Thyroid gland (tissue), 4 donors: ENCODE results near the gene ANXA2. TPM values are rescaled to one million over a fixed set of nuclear protein-coding genes. Genes with fewer than 3 reads are reported as not detected.

ENCODE experiments used
- DNase-seq, 2 donors: peaks; one replicate each; pipeline ENCODE4 v3.0.0-alpha.2; 2019
- H3K27ac ChIP-seq, 3 donors: fragments of 200-600 bp; sonication (generic); 1 replicate in 2 of 3; 2 replicates in 1 of 3; pipeline ENCODE4 v1.5.1; 2016 to 2019; ENCODE audit warnings: mild to moderate bottlenecking in 1 of 3, moderate library complexity in 1 of 3
- H3K27me3 ChIP-seq: fragments of 200-600 bp; sonication (generic); one replicate; pipeline ENCODE4 v1.5.1; 2019
- H3K36me3 ChIP-seq, 2 donors: fragments of 200-600 bp; sonication (generic); one replicate each; pipeline ENCODE4 v1.5.1; 2016 to 2019
- H3K4me1 ChIP-seq, 2 donors: fragments of 200-600 bp; sonication (generic); one replicate each; pipeline ENCODE4 v1.5.1; 2017 to 2019
- H3K4me3 ChIP-seq, 3 donors: fragments of 200-600 bp; sonication (generic); replicated peaks in 1 of 3; 1 replicate in 2 of 3; 2 replicates in 1 of 3; pipeline ENCODE4 v1.5.1; 2016; ENCODE audit warnings: mild to moderate bottlenecking in 1 of 3
- H3K9me3 ChIP-seq: fragments of 200-600 bp; sonication (generic); one replicate; pipeline ENCODE4 v1.5.1; 2017
- POLR2A ChIP-seq, 2 donors: fragments of 450-650 bp; IDR thresholded peaks; one replicate each; pipeline ENCODE4 v1.6.1; 2017; ENCODE audit warnings: antibody characterized with exemption in 2 of 2, mild to moderate bottlenecking in 2 of 2, moderate library complexity in 1 of 2
- WGBS, 2 donors: methylation state at CpG; one replicate each; pipeline ENCODE4 v1.1.5; 2017; 5-methylcytosine and 5-hydroxymethylcytosine counted together
- intact Hi-C: fragments of 100-400 bp; cut with DNase I; formaldehyde crosslinking; loops from one replicate; pipeline ENCODE4 v1.15.1; 2023
- total RNA-seq, 4 donors: library from RNA; depleted of rRNA; stranded (reverse); fragments of >200 nt; gene quantifications; one replicate each; pipeline ENCODE4 v1.2.3, GENCODE V29; 2016
- TF ChIP-seq, protein P1 (sequence below), 6 experiments: fragments of 200-600 bp in 3 of 6; fragments of 450-650 bp in 3 of 6; sonication (generic) in 3 of 6; IDR thresholded peaks; one replicate each; pipeline ENCODE4 v1.5.1; 2016 to 2019; ENCODE audit warnings: antibody characterized with exemption in 6 of 6, mild to moderate bottlenecking in 2 of 6, inconsistent platforms in 1 of 6, moderate library complexity in 1 of 6

ANXA2 gene
- total RNA-seq, 4 donors from 2014 or later = 436 to 796 (median 612) TPM

DNA sequence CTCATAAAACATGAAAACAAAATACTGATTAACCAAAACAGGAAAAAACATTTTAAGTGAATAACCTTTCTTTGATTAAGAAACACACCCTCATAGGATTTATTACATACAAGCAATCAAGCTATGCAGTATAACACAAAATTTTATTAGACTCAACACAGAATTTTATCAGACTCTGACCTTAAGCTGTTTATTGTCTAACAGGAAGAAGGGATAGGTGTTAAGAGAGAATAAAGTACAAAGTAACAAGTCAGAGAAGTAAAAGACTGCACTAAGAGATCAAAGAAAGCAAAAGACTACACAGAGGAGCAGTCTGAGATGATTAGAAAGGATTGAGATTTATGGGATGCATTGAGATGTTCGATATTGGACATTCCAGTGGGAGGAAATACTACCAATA is 43.5 kb upstream of the ANXA2 start:
- intact Hi-C loops = loop anchor here (10.0 kb wide), 1 partner anchor 87 kb away; no protein-coding TSS in a partner anchor

DNA sequence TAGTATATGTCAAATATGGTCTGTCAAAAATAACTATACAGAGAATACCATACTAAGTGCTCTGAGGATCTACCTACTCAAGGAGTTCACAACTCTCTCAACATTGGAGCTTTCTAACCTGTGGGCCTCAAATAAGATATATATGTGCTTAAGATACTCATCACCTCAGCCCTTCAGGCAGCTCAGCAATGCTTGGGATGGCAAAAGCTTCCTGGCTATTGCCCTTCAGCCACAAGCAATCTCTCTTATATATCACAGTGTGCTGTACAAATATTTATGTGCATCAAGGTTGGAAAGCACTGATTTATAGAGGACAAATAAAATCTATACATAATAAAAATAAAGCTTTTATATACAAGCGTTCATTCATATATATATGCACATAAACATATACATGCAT is 40.9 kb upstream of the ANXA2 start:
- intact Hi-C loops = no loop called here
- no peak for DNase-seq
- Histone ChIP-seq H3K27ac (no peak overlapping the region), H3K4me1 (no peaks in the 10 kb centered on the region), H3K27me3 (no peaks in the 10 kb centered on the region), H3K9me3 (no peaks in the 10 kb centered on the region), H3K4me3 (no peak overlapping the region), H3K36me3 (no peaks in the 10 kb centered on the region)
- no peak for TF ChIP-seq POLR2A (IDR thresholded peaks at IDR 0.05)
- TF ChIP-seq, protein P1, sequence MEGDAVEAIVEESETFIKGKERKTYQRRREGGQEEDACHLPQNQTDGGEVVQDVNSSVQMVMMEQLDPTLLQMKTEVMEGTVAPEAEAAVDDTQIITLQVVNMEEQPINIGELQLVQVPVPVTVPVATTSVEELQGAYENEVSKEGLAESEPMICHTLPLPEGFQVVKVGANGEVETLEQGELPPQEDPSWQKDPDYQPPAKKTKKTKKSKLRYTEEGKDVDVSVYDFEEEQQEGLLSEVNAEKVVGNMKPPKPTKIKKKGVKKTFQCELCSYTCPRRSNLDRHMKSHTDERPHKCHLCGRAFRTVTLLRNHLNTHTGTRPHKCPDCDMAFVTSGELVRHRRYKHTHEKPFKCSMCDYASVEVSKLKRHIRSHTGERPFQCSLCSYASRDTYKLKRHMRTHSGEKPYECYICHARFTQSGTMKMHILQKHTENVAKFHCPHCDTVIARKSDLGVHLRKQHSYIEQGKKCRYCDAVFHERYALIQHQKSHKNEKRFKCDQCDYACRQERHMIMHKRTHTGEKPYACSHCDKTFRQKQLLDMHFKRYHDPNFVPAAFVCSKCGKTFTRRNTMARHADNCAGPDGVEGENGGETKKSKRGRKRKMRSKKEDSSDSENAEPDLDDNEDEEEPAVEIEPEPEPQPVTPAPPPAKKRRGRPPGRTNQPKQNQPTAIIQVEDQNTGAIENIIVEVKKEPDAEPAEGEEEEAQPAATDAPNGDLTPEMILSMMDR (IDR thresholded peaks at IDR 0.05) = no peak
- WGBS, 2 donors = 98 to 100% methylated on average over 1 of the region's 1 CpG

More for the DNA sequence above, 43.5 kb upstream of the ANXA2 start:
- DNase-seq = no peak
- 85 to 91% methylated on average over 1 of the region's 1 CpG for WGBS, 2 donors
- Histone ChIP-seq H3K4me1 (no peaks in the 10 kb centered on the region), H3K27ac (no peak overlapping the region), H3K9me3 (no peaks in the 10 kb centered on the region), H3K27me3 (no peaks in the 10 kb centered on the region), H3K36me3 (no peaks in the 10 kb centered on the region), H3K4me3 (no peak overlapping the region)
- TF ChIP-seq, protein P1 (IDR thresholded peaks at IDR 0.05) = no peak
- TF ChIP-seq POLR2A (IDR thresholded peaks at IDR 0.05) = no peak

DNA sequence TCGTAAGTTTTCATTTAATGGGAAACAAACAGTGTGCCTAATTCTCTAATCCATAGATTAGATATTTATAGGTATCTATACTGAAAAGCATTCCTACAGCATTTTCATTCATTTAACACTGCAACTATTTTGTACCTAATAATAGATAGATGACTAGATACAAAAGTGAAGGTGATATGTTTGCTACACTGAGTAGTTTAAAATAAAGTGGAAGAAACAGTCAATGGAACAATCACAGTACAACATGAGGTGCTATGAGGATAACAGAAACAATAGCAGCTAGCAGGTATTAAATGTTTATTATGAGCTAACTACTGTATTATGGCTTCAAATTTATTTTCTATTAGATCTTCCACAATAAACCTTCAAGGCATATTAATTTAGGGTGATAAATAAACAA is 31.1 kb upstream of the ANXA2 start:
- Histone ChIP-seq H3K27me3 (no peaks in the 10 kb centered on the region), H3K4me1 (peaks cover 2 to 4% of the 10 kb centered on the region in 2 donors), H3K27ac (no peak overlapping the region), H3K4me3 (no peak overlapping the region), H3K9me3 (no peaks in the 10 kb centered on the region), H3K36me3 (no peaks in the 10 kb centered on the region)
- intact Hi-C loops = no loop called here
- no peak for TF ChIP-seq POLR2A (IDR thresholded peaks at IDR 0.05)
- TF ChIP-seq, protein P1 (IDR thresholded peaks at IDR 0.05) = no peak
- DNase-seq = no peak
- 97 to 99% methylated on average over 1 of the region's 1 CpG for WGBS, 2 donors

DNA sequence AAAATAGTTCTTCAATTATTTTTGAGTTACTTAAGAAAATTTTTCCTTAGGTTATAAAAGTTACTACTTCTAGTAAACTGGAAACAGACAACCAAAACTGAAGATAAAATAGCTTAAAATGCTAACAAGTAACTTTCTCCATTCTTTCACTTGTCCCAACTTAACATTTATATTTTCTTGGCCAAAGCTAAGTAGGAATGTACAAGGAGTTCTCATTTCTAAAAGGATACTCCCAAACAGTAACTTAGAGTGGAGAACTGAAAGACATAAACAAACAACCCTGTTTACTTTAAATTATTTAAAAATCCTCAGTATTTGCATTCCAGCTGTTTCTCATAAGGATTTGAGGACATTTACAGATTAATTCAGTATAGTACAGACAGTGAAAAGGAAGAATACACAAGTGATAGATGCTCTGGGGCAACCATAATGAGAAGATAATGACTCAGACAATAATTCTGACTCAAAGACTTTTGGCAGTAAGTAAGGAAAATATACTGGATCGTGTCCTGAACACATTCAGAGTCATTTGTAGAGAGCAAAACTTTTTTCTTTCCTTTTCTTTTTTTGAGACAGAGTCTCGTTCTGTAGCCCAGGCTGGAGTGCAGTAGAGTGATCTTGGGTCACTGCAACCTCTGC is 29.2 kb upstream of the ANXA2 start:
- no peak for TF ChIP-seq POLR2A (IDR thresholded peaks at IDR 0.05)
- TF ChIP-seq, protein P1 (IDR thresholded peaks at IDR 0.05) = no peak
- Histone ChIP-seq H3K4me3 (no peak overlapping the region), H3K9me3 (no peaks in the 10 kb centered on the region), H3K27ac (peak overlapping the region; percentile 7 to 57 (median 29)), H3K36me3 (no peaks in the 10 kb centered on the region), H3K27me3 (no peaks in the 10 kb centered on the region), H3K4me1 (peaks cover 14 to 20% of the 10 kb centered on the region in 2 donors)
- intact Hi-C loops = no loop called here
- 68 to 74% methylated on average over 2 of the region's 2 CpGs for WGBS, 2 donors
- DNase-seq = no peak

DNA sequence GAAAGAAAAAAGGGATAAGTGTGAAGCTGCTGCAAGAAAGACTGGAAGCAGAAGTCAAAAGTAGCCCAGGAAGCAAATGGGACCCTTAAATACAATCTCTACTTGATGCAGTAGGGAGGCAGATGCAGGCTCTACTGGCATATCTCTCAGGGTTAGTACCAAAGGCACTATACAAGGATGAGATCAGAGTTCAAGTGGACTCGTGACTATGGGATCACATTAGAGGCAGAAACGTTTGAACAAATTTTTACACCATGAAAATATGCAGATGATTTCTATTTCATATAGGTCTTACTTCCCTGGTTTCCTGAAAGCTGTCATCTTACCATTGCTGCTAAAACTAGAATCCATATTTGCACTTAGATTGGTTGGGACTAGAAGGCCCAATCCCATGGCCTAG is 27.7 kb upstream of the ANXA2 start:
- 82 to 86% methylated on average over 2 of the region's 2 CpGs for WGBS, 2 donors
- H3K4me1 ChIP-seq = peaks cover 14 to 22% of the 10 kb centered on the region in 2 donors
- intact Hi-C loops = no loop called here

More for the DNA sequence above, 27.7 kb upstream of the ANXA2 start:
- H3K27ac ChIP-seq = peak overlapping the region in 1 of 3 donors; percentile 57
- H3K4me3 ChIP-seq = no peak overlapping the region
- no peaks in the 10 kb centered on the region for H3K9me3 ChIP-seq
- no peak for DNase-seq
- H3K27me3 ChIP-seq = no peaks in the 10 kb centered on the region
- H3K36me3 ChIP-seq = no peaks in the 10 kb centered on the region
- TF ChIP-seq, protein P1 (IDR thresholded peaks at IDR 0.05) = no peak
- TF ChIP-seq POLR2A (IDR thresholded peaks at IDR 0.05) = no peak
